Cortex of kidney (tissue), 1 donor: Measurements from ENCODE around the gene THOC7.

ENCODE experiments used
- DNase-seq: peaks from one replicate; lab custom pipeline; 2025; lab: John Stamatoyannopoulos, UW

The THOC7 gene

GRCh38 chr3:63842127-63842526 lies 21.5 kb downstream of the THOC7 start:
- DNase-seq, result no peak

- no peak for DNase-seq
Observed at GRCh38 chr3:63841704-63842103, 21.9 kb downstream of the THOC7 start.

- DNase-seq, result no peak
Observed at GRCh38 chr3:63832395-63832794, 31.2 kb downstream of the THOC7 start.

GRCh38 chr3:63830526-63830925 lies 33.1 kb downstream of the THOC7 start:
- DNase-seq, result no peak

GRCh38 chr3:63824309-63824708 lies 39.3 kb downstream of the THOC7 start:
- no peak for DNase-seq

GRCh38 chr3:63819151-63819398 lies 44.5 kb downstream of the THOC7 start, which contains the start of gene C3orf49:
C3orf49 (plus strand) TSS chr3:63819299; CDS start chr3:63819472, 173 bp downstream.
- no peak for DNase-seq

- DNase-seq, result no peak
Observed at GRCh38 chr3:63818282-63819150, 45.1 kb downstream of the THOC7 start.

- DNase-seq, result no peak
Observed at GRCh38 chr3:63817225-63817624, 46.4 kb downstream of the THOC7 start.

- DNase-seq, result no peak
Observed at GRCh38 chr3:63814237-63814636, 49.4 kb downstream of the THOC7 start.

GRCh38 chr3:63809607-63810006 lies 54.0 kb downstream of the THOC7 start:
- DNase-seq, result no peak

GRCh38 chr3:63808633-63809032 lies 55.0 kb downstream of the THOC7 start:
- no peak for DNase-seq

GRCh38 chr3:63807961-63808565 lies 55.5 kb downstream of the THOC7 start:
- DNase-seq, result no peak

- no peak for DNase-seq
Observed at GRCh38 chr3:63803911-63804310, 59.7 kb downstream of the THOC7 start.

GRCh38 chr3:63800097-63800496 lies 63.5 kb downstream of the THOC7 start:
- no peak for DNase-seq

GRCh38 chr3:63798949-63799348 lies 64.7 kb downstream of the THOC7 start:
- DNase-seq, result no peak

- no peak for DNase-seq
Observed at GRCh38 chr3:63798544-63798943, 65.1 kb downstream of the THOC7 start.

- no peak for DNase-seq
Observed at GRCh38 chr3:63795438-63795837, 68.2 kb downstream of the THOC7 start.

- no peak for DNase-seq
Observed at GRCh38 chr3:63791974-63792373, 71.6 kb downstream of the THOC7 start.
